Calu3 (cell line): Measurements from ENCODE around the gene TBC1D1. TPM values are rescaled to one million over a fixed set of nuclear protein-coding genes. Genes with fewer than 3 reads are reported as not detected.

ENCODE experiments used
- BruUV-seq: library from RNA; stranded (reverse); fragments of 400-500 nt; replicated peaks from 2 replicates; lab custom pipeline; 2021; lab: Mats Ljungman, UMichigan
- CTCF ChIA-PET: fragments of 300-600 bp; sonication (Branson Sonifier 250); formaldehyde crosslinking; loops from one replicate; lab custom pipeline; 2022; ENCODE audit warnings: antibody characterized with exemption; lab: Charles Lee
- DNase-seq: peaks from one replicate; pipeline ENCODE4 v3.0.0; 2022
- H3K27ac Mint-ChIP-seq: one replicate; pipeline ENCODE4 v1.8.0; 2022; ENCODE audit warnings: mixed read lengths; ENCODE audit not compliant: unreplicated experiment
- H3K27me3 Mint-ChIP-seq: one replicate; pipeline ENCODE4 v1.8.0; 2022; ENCODE audit warnings: mixed read lengths; ENCODE audit not compliant: unreplicated experiment
- H3K36me3 Mint-ChIP-seq: one replicate; pipeline ENCODE4 v1.8.0; 2022; ENCODE audit warnings: mild to moderate bottlenecking, moderate library complexity, mixed read lengths; ENCODE audit not compliant: insufficient read depth, unreplicated experiment
- H3K4me1 Mint-ChIP-seq: one replicate; pipeline ENCODE4 v1.8.0; 2022; ENCODE audit warnings: mild to moderate bottlenecking, low read depth, mixed read lengths; ENCODE audit not compliant: unreplicated experiment
- H3K4me3 Mint-ChIP-seq: one replicate; pipeline ENCODE4 v1.8.0; 2022; ENCODE audit warnings: mild to moderate bottlenecking, low read depth, moderate library complexity, mixed read lengths; ENCODE audit not compliant: unreplicated experiment
- H3K9me3 Mint-ChIP-seq: one replicate; pipeline ENCODE4 v1.8.0; 2022; ENCODE audit warnings: low read depth, mixed read lengths; ENCODE audit not compliant: unreplicated experiment
- CTCF ChIP-seq: fragments of 200-600 bp; IDR thresholded peaks from one replicate; pipeline ENCODE4 v1.8.0; 2022; ENCODE audit warnings: antibody characterized with exemption; ENCODE audit not compliant: unreplicated experiment
- intact Hi-C: fragments of 100-400 bp; cut with micrococcal nuclease; formaldehyde crosslinking; loops from one replicate; pipeline ENCODE4 v1.10.0; 2022; ENCODE audit not compliant: unreplicated experiment
- total RNA-seq: library from RNA; stranded (reverse); gene quantifications from 2 replicates; pipeline ENCODE4 v1.2.3, GENCODE V29; 2022

TBC1D1 gene
- total RNA-seq, 1 experiment from 2014 or later: 39.8 TPM

DNA sequence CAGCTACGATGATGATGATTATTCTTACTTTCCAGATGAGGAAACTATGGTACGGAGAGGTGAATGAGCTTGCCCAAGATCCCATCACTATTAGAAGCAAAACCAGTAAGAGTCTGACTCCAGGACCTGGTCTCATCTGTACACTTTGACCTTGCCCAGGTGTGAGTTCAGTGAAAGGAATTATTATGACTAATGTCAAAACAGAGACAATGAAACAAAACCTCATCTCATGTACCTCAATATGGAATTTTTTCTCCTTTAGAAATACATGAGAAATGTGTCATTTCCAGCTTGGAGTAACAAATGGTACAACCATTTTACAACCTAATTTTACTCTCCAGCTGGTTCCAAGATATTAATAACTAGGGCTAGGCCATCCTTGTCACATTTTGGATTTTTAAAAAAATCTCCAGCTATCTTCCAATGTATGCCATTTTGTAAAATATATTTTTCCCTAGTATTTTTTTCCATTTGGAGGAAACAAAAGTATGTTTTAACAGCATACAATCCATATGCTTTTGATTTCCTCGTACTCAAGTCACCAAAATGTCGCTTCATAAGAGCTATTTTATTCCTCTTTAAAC, 283.1 kb downstream of the TBC1D1 start:
- no peak for TF ChIP-seq CTCF
- no TSS peak for BruUV-seq
- CTCF ChIA-PET: interaction anchor here (1.2 to 1.6 kb wide), 3 partner anchors 12 to 276 kb away, joined by 3 read pairs; no protein-coding TSS in a partner anchor
- H3K27me3 Mint-ChIP-seq: no peaks in the 10 kb centered on the region
- no peak overlapping the region for H3K4me3 Mint-ChIP-seq
- intact Hi-C loops: no loop called here
- peaks cover 55% of the 10 kb centered on the region for H3K4me1 Mint-ChIP-seq
- peaks cover 2% of the 10 kb centered on the region for H3K9me3 Mint-ChIP-seq
- no peaks in the 10 kb centered on the region for H3K36me3 Mint-ChIP-seq
- no peak overlapping the region for H3K27ac Mint-ChIP-seq
- DNase-seq: no peak

GRCh38 chr4:38174801-38175200, 283.9 kb downstream of the TBC1D1 start:
- H3K36me3 Mint-ChIP-seq: no peaks in the 10 kb centered on the region
- CTCF ChIA-PET: interaction anchor here (1.2 to 1.6 kb wide), 3 partner anchors 13 to 275 kb away, joined by 3 read pairs; no protein-coding TSS in a partner anchor
- no TSS peak for BruUV-seq
- H3K4me3 Mint-ChIP-seq: no peak overlapping the region
- peaks cover 2% of the 10 kb centered on the region for H3K9me3 Mint-ChIP-seq
- peaks cover 56% of the 10 kb centered on the region for H3K4me1 Mint-ChIP-seq
- no peak for TF ChIP-seq CTCF
- no peaks in the 10 kb centered on the region for H3K27me3 Mint-ChIP-seq
- H3K27ac Mint-ChIP-seq: no peak overlapping the region
- DNase-seq: no peak
- intact Hi-C loops: loop anchor here (5.0 kb wide), 1 partner anchor 438 kb away; no protein-coding TSS in a partner anchor

DNA sequence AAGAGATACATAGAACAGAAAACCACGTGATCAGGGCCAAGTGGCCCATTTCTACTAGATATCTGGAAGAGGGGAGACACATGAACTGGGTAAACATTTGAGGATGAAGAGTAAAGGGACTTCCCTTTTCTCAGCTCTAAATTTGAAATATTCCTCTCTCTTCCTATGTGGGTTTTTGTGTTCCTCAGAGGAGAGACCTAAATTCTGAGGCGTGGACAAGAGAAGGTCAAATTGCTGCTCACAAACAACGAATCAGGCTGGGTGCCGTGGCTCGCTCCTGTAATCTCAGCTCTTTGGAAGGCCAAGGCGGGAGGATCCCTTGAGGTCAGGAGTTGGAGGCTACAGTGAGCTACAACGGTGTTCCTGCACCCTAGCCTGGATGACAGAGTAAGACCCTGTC, 285.3 kb downstream of the TBC1D1 start:
- Mint-ChIP-seq H3K36me3 (no peaks in the 10 kb centered on the region), H3K4me3 (no peak overlapping the region), H3K4me1 (peaks cover 50% of the 10 kb centered on the region), H3K27me3 (no peaks in the 10 kb centered on the region), H3K9me3 (peaks cover 2% of the 10 kb centered on the region), H3K27ac (no peak overlapping the region)
- intact Hi-C loops: loop anchor here (5.0 kb wide), 1 partner anchor 436 kb away; no protein-coding TSS in a partner anchor
- no peak for DNase-seq
- CTCF ChIA-PET: interaction anchor here (1.5 kb wide), 1 partner anchor 16 kb away, joined by 3 read pairs; no protein-coding TSS in a partner anchor
- no TSS peak for BruUV-seq
- no peak for TF ChIP-seq CTCF

DNA sequence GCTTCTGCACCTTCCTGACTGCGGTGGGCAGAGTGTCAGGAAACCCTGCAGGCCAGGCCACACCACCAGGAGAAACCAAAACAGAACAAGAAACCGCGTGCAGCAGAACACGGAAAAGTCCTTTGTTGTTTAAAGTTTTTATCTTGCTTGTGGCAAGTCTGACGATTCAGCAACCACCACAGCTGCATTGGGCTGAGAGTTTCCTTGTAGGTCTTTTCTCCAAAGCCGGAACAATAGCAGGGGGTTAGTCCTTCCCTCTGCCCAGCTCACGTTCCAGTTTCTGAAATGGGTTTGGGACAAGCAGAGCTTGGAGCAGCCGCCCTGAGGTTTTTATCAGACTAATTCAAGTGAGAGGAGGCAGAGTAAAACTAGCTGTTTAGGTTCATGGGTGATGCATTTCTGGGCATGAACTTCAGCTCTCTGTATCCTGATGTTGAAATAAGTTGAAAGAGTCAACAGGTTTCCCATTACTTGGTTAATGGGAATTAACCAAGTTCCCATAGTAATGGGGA, 286.2 kb downstream of the TBC1D1 start:
- no TSS peak for BruUV-seq
- peaks cover 50% of the 10 kb centered on the region for H3K4me1 Mint-ChIP-seq
- H3K27ac Mint-ChIP-seq: no peak overlapping the region
- intact Hi-C loops: loop anchor here (5.0 kb wide), 1 partner anchor 435 kb away; no protein-coding TSS in a partner anchor
- H3K4me3 Mint-ChIP-seq: no peak overlapping the region
- no peak for TF ChIP-seq CTCF
- H3K9me3 Mint-ChIP-seq: peaks cover 2% of the 10 kb centered on the region
- DNase-seq: no peak
- no peaks in the 10 kb centered on the region for H3K27me3 Mint-ChIP-seq
- H3K36me3 Mint-ChIP-seq: no peaks in the 10 kb centered on the region
- CTCF ChIA-PET: interaction anchor here (0.8 to 1.5 kb wide), 2 partner anchors 17 to 108 kb away, joined by 3 read pairs; no protein-coding TSS in a partner anchor
